Adrenal gland (tissue), 12 donors: ENCODE results near the gene POLA2. TPM values are rescaled to one million over a fixed set of nuclear protein-coding genes. Genes with fewer than 3 reads are reported as not detected.

Source experiments
- DNase-seq, 7 donors: peaks; one replicate each; pipeline ENCODE4 v3.0.0-alpha.2; 2019 to 2020
- H3K27ac ChIP-seq, 5 donors: fragments of 200-600 bp; sonication (generic) in 4 of 5; 1 replicate in 3 of 5; 2 replicates in 2 of 5; pipeline versions ENCODE4 v1.5.1 to v1.8.0; 2016 to 2020; ENCODE audit warnings: mild to moderate bottlenecking in 1 of 5
- H3K27me3 ChIP-seq: fragments of 200-600 bp; 2 replicates; pipeline ENCODE4 v1.8.0; 2021
- H3K36me3 ChIP-seq, 2 donors: fragments of 200-600 bp; replicated peaks in 1 of 2; 1 replicate in 1 of 2; 2 replicates in 1 of 2; pipeline versions ENCODE4 v1.5.1 to v1.8.0; 2018 to 2022
- H3K4me1 ChIP-seq, 2 donors: fragments of 200-600 bp; replicated peaks in 1 of 2; 1 replicate in 1 of 2; 2 replicates in 1 of 2; pipeline versions ENCODE4 v1.5.1 to v1.8.0; 2018 to 2021
- H3K4me3 ChIP-seq, 4 donors: fragments of 200-600 bp; sonication (generic) in 3 of 4; one replicate each; pipeline ENCODE4 v1.5.1; 2016 to 2018
- H3K9me3 ChIP-seq, 3 donors: fragments of 200-600 bp; sonication (generic) in 1 of 3; replicated peaks in 1 of 3; 1 replicate in 2 of 3; 2 replicates in 1 of 3; pipeline versions ENCODE4 v1.5.1 to v1.8.0; 2016 to 2021
- POLR2A ChIP-seq, 2 donors: fragments of 450-650 bp; IDR thresholded peaks; one replicate each; pipeline ENCODE4 v1.6.1; 2017; ENCODE audit warnings: antibody characterized with exemption in 2 of 2, mild to moderate bottlenecking in 2 of 2, moderate library complexity in 1 of 2
- WGBS, 4 donors: extraction: QIAGEN DNeasy Blood & Tissue Kit in 2 of 4; methylation state at CpG; one replicate each; pipeline versions ENCODE4 v1.1.5 to v1.1.7; 2013 to 2017; 5-methylcytosine and 5-hydroxymethylcytosine counted together
- intact Hi-C, 2 donors: fragments of 100-400 bp; cut with DNase I; formaldehyde crosslinking; loops; one replicate each; pipeline versions ENCODE4 v1.14.1 to v1.15.0; 2022 to 2023
- polyA plus RNA-seq, 3 donors: library from polyadenylated mRNA; stranded (reverse); fragments of 200-250 nt in 2 of 3; fragments of 350-450 nt in 1 of 3; fragmentation: Illumina TruSeq in 1 of 3; extraction: RNeasy Lipid Tissue Mini Kit (QIAGEN cat#74804) in 1 of 3; gene quantifications; one replicate each; pipeline ENCODE4 v1.2.3, GENCODE V29; 2013 to 2014
- total RNA-seq, 9 donors: library from RNA; depleted of rRNA in 4 of 9; stranded (reverse); fragments of >200 nt in 4 of 9; fragments of 120-200 nt in 1 of 9; fragmentation: NEBNext Ultra II Directional in 1 of 9; extraction: Animal tissue kit (Norgen Biotek cat#: 25700) in 1 of 9; gene quantifications; one replicate each; pipeline versions ENCODE4 v1.1.0 to v1.2.4, GENCODE V29; 2013 to 2023
- TF ChIP-seq, protein P1 (sequence below), 6 experiments: fragments of 450-650 bp in 4 of 6; fragments of 200-600 bp in 2 of 6; sonication (generic) in 1 of 6; IDR thresholded peaks; 1 replicate in 5 of 6; 2 replicates in 1 of 6; pipeline versions ENCODE4 v1.5.1 to v1.8.0; 2016 to 2021; ENCODE audit warnings: antibody characterized with exemption in 6 of 6, mild to moderate bottlenecking in 2 of 6, moderate library complexity in 1 of 6
- donor health status: healthy with polysubstance abuse.
- donor health status: Bipolar disorder and iron deficiency.
- donor health status: DM: yes; HTN: yes; CAD: no.
- donor health status: DM: no; HTN: no; CAD: no.
- donor health status: DM: no; HTN: no; CAD: no.
- donor health status: DM: yes; HTN: yes; CAD: no.

POLA2 gene
- total and polyA plus RNA-seq, 12 donors, result 3.9 to 12.2 (median 7.7) TPM

DNA sequence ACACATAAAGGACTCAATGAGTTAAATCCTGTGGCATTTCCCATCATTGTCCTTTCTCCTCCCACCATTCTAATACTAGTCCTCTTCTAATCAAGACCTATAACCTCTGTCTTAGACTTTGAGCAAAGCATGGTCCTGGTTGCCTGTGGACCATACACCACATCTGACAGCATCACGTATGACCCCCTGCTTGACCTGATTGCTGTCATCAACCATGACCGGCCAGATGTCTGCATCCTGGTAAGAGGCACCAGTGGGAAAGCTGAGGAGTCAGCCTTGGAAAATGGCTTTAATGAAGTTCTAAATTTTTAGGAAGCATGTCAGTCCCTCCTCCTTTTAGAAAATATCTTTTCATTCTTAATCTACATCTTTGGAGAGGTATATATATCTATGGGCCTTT lies 25.8 kb downstream of the POLA2 start:
- Histone ChIP-seq H3K27ac (no peak overlapping the region), H3K9me3 (no peaks in the 10 kb centered on the region), H3K4me1 (peaks cover 0 to 26% of the 10 kb centered on the region in 2 donors), H3K27me3 (no peaks in the 10 kb centered on the region), H3K4me3 (no peak overlapping the region), H3K36me3 (no peaks in the 10 kb centered on the region)
- WGBS, 4 donors, result 92 to 100% (median 95%) methylated on average over 2 of the region's 2 CpGs
- TF ChIP-seq, protein P1, sequence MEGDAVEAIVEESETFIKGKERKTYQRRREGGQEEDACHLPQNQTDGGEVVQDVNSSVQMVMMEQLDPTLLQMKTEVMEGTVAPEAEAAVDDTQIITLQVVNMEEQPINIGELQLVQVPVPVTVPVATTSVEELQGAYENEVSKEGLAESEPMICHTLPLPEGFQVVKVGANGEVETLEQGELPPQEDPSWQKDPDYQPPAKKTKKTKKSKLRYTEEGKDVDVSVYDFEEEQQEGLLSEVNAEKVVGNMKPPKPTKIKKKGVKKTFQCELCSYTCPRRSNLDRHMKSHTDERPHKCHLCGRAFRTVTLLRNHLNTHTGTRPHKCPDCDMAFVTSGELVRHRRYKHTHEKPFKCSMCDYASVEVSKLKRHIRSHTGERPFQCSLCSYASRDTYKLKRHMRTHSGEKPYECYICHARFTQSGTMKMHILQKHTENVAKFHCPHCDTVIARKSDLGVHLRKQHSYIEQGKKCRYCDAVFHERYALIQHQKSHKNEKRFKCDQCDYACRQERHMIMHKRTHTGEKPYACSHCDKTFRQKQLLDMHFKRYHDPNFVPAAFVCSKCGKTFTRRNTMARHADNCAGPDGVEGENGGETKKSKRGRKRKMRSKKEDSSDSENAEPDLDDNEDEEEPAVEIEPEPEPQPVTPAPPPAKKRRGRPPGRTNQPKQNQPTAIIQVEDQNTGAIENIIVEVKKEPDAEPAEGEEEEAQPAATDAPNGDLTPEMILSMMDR (IDR thresholded peaks at IDR 0.05), result no peak
- TF ChIP-seq POLR2A (IDR thresholded peaks at IDR 0.05), result no peak
- DNase-seq, result no peak
- intact Hi-C loops, result no loop called here

DNA sequence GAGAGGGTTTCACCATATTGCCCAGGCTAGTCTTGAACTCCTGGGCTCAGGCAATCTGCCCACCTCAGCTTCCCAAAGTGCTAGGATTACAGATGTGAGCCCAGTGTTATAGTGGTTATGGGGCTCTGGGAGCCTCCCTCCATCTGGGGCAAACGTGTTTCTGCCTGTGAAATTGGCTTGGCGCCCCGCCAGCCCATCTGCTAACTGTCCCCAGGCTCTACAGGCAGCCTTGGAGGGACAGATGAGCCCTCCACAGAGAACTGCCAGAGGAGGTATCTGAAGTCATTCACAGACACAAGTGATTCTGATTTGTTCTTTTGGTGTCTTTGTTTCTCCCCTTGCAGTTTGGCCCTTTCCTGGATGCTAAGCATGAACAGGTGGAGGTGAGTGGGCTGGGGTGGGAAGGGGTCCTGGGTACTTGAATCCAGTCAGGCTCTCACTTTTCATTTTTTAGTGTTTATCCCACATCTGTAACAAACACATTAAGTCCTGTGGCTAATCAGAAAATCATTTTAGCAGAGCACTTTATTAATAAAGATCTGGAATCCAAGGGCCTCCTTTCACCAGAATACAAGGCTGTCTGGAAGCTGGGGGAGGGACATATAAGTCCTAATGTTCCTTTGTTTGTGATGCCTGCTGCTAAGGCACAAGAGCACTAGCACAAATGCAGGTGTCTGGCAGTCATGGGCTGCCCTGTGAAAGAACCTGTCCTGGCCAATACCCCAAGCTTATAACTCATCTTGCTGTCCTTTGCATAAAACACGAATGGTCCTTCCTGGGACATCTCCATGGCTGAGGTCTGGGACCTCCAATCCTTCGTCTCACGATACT lies 27.2 kb downstream of the POLA2 start:
- Histone ChIP-seq H3K27me3 (no peaks in the 10 kb centered on the region), H3K4me1 (peaks cover 0 to 35% of the 10 kb centered on the region in 2 donors), H3K4me3 (no peak overlapping the region), H3K9me3 (no peaks in the 10 kb centered on the region), H3K36me3 (no peaks in the 10 kb centered on the region), H3K27ac (no peak overlapping the region)
- 73 to 98% (median 80%) methylated on average over 3 to 6 of the region's 6 CpGs for WGBS, 4 donors
- intact Hi-C loops, result no loop called here
- DNase-seq, result peak in 1 of 7 donors; percentile 72
- TF ChIP-seq POLR2A (IDR thresholded peaks at IDR 0.05), result no peak
- TF ChIP-seq, protein P1 (IDR thresholded peaks at IDR 0.05), result no peak

DNA sequence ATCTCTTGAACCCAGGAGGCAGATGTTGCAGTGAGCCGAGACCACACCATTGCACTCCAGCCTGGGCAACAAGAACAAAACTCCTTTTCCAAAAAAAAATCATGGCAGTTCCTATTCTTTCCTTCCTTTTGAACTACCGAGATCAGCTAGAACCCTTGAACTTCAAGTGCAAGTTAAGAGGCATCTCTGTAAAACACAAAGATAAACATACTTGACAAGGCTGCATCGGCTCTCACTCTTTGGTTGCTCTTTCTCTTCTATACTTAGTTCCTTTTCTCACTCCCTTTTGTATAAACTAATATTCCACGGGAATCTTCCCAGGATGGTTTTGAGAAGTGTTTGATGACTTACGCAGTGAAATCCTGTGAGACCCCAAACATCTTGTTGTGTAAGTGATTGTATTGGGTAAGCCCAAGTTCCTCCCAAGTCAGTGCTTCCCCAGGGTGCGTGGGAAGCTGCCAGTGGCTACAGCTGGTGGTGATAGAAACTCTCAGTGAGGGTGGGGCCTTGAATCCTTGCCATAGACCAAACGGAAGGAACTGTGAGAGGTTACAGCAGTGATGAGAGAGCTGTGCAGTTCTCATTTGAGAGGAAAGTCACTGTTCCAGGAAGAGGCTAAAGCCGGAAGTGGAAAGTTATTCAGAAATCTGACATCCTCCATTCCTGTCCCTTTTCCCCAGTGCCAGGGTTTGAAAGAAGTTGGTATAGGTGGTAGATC lies 28.8 kb downstream of the POLA2 start:
- peak; percentile 63 to 91 (median 82) for DNase-seq
- Histone ChIP-seq H3K27ac (peak overlapping the region; percentile 14 to 95 (median 83)), H3K4me3 (no peak overlapping the region), H3K4me1 (peaks cover 0 to 35% of the 10 kb centered on the region in 2 donors), H3K27me3 (no peaks in the 10 kb centered on the region), H3K9me3 (no peaks in the 10 kb centered on the region), H3K36me3 (peaks cover 0 to 12% of the 10 kb centered on the region in 2 donors)
- intact Hi-C loops, result no loop called here
- TF ChIP-seq, protein P1 (IDR thresholded peaks at IDR 0.05), result no peak
- TF ChIP-seq POLR2A (IDR thresholded peaks at IDR 0.05), result no peak
- 51 to 58% (median 53%) methylated on average over 8 of the region's 8 CpGs for WGBS, 4 donors

DNA sequence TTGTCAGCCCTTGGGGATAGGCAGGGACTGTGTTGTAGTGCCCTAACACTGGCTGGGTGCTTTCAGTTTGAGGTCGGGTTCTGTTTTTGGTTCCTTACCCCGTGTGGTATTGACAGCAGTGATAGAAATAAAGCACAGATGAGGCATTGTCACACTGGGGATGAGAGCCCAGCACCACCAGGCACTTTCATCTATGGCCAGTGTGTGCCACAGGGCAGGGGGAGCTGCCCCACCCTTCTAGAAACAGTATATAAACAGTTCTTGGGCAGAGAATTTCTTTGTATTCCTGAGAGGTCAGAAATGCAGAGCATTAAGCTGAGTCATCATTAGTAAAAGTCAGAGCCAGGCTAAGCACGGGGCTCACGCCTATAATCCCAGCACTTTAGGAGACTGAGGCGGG lies 29.9 kb downstream of the POLA2 start:
- WGBS, 4 donors, result 40 to 76% (median 67%) methylated on average over 3 to 5 of the region's 5 CpGs
- intact Hi-C loops, result no loop called here

More for the DNA sequence above, 29.9 kb downstream of the POLA2 start:
- Histone ChIP-seq H3K4me1 (peaks cover 0 to 35% of the 10 kb centered on the region in 2 donors), H3K9me3 (no peaks in the 10 kb centered on the region), H3K27ac (peak overlapping the region; percentile 14 to 95 (median 83)), H3K36me3 (peaks cover 0 to 17% of the 10 kb centered on the region in 2 donors), H3K27me3 (no peaks in the 10 kb centered on the region), H3K4me3 (no peak overlapping the region)
- DNase-seq, result no peak
- no peak for TF ChIP-seq POLR2A (IDR thresholded peaks at IDR 0.05)
- TF ChIP-seq, protein P1 (IDR thresholded peaks at IDR 0.05), result no peak
